GM10266 (cell line): ENCODE data around the gene USP10.
A peak's percentile ranks its signal among the peaks of the same experiment; 100 is the strongest.

Source experiments
- DNase-seq: peaks from one replicate; pipeline ENCODE4 v3.0.0; 2012; ENCODE audit errors: extremely low spot score
- TF ChIP-seq, protein P1 (sequence below): IDR thresholded peaks from 2 replicates; pipeline ENCODE4 v1.5.1; 2012; ENCODE audit warnings: mild to moderate bottlenecking, low read depth; ENCODE audit not compliant: control insufficient read depth, insufficient read depth; ENCODE audit errors: missing control alignments

Gene USP10

GRCh38 chr16:84663433-84664101, 36.2 kb upstream of the USP10 start:
- peak; percentile 58 for DNase-seq
- TF ChIP-seq, protein P1, sequence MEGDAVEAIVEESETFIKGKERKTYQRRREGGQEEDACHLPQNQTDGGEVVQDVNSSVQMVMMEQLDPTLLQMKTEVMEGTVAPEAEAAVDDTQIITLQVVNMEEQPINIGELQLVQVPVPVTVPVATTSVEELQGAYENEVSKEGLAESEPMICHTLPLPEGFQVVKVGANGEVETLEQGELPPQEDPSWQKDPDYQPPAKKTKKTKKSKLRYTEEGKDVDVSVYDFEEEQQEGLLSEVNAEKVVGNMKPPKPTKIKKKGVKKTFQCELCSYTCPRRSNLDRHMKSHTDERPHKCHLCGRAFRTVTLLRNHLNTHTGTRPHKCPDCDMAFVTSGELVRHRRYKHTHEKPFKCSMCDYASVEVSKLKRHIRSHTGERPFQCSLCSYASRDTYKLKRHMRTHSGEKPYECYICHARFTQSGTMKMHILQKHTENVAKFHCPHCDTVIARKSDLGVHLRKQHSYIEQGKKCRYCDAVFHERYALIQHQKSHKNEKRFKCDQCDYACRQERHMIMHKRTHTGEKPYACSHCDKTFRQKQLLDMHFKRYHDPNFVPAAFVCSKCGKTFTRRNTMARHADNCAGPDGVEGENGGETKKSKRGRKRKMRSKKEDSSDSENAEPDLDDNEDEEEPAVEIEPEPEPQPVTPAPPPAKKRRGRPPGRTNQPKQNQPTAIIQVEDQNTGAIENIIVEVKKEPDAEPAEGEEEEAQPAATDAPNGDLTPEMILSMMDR = no peak

DNA sequence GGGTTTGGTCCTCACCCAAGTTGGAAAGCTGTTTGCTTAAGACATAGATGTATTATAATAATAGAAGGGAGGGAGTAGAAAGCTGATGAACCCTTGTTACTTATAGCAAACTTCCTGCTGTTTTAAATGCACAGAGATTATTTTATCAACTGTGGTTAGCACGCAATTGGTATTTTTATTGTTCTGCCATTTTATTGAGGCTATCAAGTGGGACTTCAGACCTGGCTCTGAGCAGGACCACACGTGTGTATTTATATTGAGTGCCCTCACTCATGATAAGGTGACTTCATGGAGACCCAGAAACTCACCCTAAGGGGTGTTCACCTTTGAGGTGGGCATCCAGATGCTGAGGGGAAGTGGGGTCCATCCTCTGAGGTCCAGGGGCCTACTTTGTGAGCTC, 34.4 kb upstream of the USP10 start:
- TF ChIP-seq, protein P1 = no peak
- DNase-seq = no peak

DNA sequence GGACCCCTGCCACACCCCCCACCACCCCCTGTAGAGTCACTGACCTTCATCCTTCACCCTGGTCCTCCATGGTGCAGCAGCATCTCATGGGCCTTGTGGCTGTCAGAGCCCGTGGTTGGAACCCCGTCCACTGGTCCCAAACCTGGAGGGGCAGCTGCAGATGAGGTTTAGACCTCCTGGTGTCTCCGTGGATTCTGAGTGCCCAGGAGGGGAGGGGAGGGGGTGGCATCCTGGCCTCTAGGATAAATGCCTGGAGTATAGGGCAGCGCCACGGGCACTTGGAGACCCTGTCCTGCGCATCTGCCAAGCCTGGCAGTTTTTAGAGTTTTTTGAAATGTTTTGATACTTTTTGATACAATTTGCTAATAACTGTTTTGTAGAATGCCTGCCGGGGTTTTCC, 34.0 kb upstream of the USP10 start:
- DNase-seq = no peak
- TF ChIP-seq, protein P1 = no peak

DNA sequence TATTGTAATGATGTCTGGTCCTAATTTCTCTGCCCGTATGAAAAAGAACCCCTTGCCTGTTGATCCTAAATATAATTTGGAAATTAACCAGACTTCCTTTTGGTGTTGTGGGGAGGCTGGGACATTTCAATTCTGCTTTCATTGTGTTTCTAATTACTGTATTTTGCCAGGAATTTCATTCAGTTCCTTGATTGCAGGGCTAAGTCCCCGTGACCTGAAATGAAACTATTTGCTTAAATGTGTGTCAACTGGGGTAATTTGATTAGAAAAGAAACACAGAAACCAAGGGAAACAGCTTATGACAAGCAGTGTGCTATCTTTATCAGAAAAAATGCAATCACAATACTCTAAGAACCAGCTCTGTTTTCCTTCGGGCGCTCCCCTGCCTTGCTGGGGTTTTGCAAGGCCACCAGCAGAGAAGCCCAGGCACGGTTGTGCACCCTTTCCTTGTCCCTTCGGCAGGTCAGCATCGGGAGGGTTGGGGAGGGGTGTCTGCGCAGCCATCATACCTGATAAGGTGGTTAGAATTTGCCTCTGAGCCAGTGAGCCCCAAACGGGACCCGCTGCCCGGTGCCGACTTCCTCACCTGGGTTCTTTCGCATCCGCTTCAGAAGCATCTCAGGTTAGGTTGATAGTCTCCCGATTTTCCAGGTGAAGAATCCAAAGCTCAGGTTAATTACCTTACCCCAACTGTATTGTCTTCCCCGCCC, 32.0 kb upstream of the USP10 start:
- TF ChIP-seq, protein P1 = no peak
- DNase-seq = no peak

GRCh38 chr16:84670063-84670462, 29.7 kb upstream of the USP10 start:
- no peak for DNase-seq

GRCh38 chr16:84672276-84673202, 27.3 kb upstream of the USP10 start:
- DNase-seq = peak; percentile 84
- TF ChIP-seq, protein P1 = peak; percentile 97

More at GRCh38 chr16:84670063-84670462, 29.7 kb upstream of the USP10 start:
- TF ChIP-seq, protein P1 = no peak
